OCI-M2 (cell line): ENCODE measurements around the gene EPDR1.

ENCODE experiments used
- DNase-seq: peaks from one replicate; lab custom pipeline; 2025; ENCODE audit not compliant: unreplicated experiment; lab: John Stamatoyannopoulos, UW

The EPDR1 gene

DNA sequence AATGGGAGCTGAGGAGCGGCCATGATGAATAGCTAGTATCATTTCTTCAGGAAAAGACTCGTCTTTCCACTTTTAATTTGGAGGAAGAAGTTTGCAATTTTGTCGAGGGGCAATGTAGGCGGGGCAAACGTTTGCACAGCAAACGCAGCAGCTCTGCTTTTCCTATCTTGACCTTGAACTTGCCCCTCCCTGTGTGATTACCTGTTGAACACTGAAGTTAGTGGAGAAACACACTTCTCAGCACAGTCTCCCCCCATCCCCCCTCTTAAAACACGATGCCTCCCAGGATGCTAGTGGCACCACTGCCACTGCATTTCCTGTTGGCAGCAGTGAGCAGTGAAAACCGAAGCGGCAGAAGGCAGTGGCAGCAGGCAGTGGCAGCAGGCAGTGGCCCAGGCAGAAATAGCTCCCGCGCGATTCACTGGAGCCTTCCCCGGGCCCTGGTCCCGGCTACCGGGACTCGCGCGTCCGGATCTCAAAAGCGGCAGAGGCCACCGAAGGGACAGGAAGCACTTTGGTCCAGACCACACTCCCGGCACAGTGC is at the start of gene EPDR1:
Gene EPDR1 (plus strand): TSS at position 336 of the 544 bp plus-strand sequence. CDS start 300 bp downstream, outside the sequence.
- DNase-seq, result no peak

DNA sequence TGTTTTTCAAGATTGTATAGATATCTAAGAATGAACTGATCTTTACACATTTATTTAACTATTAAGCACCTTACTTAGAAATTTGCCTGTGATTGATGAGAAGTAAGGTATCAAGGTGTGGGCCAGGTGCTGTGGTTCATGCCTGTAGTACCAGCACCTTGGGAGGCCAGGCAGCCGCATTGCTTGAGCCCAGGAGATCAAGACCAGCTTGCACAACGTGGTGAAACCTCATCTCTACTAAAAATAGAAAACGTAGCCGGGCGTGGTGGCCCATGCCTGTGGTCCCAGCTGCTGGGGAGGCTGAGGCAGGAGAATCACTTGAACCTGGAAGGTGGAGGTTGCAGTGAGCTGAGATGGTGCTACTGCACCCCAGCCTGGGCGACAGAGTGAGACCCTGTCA is 38.4 kb upstream of the EPDR1 start:
- DNase-seq, result no peak

DNA sequence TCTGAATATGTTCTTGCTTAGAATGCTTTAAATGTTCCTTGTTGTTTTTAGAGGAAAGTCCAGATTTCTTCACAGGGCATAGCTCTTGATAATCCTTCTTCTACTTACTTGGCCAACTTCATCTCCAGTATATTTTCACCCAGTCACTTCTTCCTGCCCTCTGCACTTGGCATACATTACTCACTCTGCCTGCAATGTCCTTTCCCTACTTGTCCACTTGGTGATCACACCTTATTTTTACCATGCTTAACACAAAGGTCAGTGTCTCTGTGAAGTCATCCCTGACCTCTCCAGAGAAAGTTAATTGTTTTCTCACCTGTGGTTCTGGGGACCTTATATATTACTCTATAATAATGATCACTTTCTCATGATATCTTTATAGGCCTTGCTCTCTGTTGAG is 27.1 kb upstream of the EPDR1 start:
- no peak for DNase-seq

DNA sequence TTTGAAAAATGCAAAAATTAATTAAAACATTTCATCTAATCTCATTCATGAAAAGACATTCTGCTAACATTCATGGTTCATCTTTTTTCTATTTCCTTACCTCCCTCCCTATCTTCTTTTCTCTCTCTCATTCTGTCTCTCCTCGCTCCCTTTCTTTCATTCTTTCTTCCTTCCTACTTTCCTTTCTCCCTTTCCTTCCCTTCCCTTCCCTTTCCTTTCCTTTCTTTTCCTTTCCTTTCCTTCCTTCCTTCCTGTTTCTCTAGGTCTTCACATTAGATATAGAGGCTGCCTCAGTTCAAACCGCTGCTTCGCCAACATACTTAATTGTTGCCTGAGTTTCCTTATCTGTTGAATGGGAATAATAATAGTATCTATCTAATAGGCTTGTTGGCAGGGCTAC is 25.8 kb upstream of the EPDR1 start:
- DNase-seq, result no peak

DNA sequence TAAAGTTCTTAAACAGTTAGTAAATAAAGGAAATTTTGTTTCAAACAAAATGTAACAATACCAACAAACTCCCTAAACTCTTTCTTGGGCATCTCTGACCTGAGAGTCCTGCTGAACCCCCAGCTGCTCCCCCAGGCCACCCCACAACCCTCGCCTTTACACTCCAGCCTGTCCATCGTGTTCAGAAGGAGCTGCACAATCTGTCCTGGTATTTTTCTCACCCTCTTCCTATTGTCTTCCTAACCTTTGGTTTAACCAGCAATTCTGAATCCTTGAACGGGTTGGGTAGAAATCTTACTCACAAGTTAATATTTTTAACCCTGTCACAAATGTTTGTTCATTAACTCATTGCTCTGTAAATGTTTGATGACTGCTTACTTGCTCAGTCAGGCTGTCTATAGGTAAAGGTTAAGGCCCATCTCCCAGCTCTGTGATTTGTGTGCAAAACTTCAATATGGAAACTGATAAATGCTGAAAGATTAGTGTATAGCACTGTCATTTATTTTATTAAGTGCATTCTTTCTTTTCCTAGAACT is 20.7 kb upstream of the EPDR1 start:
- no peak for DNase-seq

DNA sequence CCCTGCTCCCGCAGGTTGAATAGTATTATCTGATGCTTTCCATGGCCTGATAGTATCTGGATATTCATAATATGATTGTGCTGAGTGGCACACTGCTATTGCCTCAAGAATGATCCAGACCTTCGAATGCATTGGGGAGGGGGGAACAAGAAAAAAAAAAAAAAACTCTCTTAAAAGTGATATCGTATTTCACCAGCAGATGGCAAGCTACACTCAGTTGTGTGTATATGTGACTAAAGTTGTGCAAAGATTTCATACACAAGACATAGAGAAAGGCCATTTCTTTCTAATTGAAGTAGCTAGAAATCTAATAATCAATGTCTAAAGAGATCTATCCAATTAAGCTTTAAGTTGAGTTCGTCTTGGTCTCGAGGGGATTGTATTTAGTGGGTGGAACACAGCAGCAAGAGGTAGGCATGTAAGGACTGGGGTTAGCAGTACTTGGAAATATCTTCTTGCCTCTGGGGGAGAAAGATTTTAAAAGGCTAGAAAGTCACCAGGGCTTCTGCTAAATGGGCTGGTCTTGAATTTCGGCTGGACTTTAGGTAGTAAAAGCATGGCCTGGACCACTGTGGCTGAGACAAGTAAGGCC is 19.1 kb upstream of the EPDR1 start:
- no peak for DNase-seq

DNA sequence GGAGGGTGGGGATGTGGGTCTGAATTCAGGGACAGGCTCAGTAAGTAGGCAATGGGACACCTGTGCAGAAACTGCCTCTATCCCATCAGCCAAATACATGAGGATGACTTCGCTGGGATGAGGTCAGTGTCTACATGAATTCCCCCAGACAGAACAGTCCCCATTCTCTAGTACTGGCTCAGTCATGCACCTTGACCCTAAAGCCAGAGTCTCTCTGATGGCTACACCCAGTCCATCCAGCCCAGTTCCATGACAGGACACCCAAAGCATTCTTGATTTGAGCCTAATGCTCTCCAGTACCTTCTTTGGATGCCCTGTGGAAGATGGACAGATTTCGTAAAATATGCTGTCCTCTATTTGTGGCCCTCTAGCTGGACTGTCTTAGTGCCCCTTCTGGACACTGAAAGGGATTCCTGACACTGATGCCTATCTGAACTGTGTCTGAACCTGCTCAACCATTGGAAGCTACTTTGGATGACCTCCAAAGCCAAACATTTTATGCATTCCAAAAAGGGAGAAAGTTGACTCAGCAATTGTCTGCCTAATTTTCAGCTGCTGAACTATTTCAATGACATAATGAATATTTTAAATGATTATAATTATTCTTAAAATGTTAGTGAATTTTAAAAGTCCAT is 18.4 kb upstream of the EPDR1 start:
- no peak for DNase-seq

DNA sequence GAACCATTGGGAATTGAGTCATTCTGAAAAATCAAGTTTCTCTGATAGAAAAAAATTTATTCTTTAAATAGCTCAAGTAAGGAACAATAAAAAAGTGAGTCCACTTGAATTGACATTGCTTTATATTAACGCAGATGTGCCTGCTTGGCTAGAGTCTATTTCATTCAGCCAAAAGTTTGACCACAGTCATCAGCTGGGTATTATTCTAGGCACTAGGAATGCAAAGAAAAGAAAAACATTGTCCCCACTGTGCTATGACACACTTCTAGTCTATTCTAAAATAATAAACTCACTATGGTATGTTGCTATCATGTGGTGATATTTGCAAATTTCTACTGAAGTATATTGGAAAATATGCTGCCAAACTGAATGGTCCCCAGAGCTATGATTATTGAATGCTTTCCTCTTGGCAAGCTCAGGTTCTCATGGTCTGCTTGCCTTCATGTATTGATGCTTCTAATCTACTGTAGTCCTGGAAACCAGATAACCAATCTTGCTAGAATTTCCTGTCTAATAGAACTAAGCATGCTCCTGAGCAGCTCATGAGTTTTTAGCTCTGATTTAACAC is 12.1 kb upstream of the EPDR1 start:
- no peak for DNase-seq

DNA sequence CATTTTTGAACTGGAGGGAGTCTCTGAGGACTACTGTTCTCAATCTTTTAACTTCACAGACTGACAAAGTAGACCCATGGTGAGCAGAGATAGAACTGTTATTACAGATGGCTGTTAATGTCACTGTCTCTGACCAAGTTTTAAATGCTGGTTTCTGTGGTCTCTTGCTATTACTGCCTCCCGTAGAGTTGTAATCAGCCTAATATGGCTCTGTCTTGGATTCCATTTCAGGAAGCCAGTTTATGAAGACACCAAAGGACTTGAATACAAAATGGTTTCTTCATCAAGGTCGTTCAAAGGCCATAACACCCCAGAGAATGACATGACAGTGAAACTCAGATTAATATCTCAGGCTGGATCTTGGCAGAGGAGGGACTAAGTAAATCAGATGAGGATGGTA is 7.7 kb upstream of the EPDR1 start:
- DNase-seq, result no peak

DNA sequence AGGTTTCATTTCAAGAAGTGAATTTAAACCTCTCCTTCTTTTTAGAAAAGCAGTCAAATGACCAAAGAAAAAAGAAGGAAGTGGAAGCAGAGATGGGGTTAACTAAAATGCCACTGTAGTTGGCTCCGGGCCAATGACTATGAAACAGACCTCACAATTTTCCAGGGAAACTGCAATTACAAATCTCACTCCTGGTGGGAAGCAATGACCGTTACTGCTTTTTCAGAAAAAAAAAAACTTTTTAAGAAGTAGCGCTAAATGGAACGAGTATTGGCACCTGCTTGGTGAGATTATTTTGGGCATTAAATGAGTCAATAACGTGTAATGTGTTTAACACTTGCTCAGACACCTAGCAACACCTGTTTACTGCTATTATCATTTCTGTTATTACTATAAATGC is 5.0 kb upstream of the EPDR1 start:
- DNase-seq, result no peak

DNA sequence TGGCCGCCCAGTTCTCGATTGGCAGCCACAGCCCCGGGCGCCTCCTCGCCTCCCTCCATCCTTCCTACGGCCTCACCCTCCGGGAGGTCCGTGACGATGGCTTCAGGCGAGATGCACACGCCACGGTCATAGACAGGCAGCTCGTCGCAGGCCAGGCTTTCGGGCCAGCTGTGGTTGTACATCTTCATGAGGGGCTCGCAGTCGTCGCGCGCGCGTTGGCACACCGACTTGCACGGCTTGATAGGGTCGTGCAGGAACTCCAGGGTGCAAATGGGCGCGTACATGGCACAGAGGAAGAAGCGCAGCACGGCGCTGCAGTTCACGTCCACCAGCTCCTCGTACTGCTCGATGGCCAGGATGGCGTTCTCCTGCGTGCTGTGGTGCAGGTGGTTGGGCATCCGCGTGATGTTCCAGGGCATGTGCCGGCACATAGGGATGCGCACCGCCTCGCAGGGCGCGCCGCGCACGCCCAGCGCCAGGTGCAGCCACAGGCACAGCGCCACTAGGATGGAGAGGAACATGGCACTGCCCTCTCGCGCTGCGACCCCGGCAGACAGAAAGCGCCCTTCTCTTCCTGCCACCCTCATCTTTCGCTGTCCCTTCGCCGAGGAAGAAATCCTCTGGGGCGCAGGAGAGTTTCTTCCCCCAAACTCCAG is 4.3 kb upstream of the EPDR1 start:
- DNase-seq, result no peak

DNA sequence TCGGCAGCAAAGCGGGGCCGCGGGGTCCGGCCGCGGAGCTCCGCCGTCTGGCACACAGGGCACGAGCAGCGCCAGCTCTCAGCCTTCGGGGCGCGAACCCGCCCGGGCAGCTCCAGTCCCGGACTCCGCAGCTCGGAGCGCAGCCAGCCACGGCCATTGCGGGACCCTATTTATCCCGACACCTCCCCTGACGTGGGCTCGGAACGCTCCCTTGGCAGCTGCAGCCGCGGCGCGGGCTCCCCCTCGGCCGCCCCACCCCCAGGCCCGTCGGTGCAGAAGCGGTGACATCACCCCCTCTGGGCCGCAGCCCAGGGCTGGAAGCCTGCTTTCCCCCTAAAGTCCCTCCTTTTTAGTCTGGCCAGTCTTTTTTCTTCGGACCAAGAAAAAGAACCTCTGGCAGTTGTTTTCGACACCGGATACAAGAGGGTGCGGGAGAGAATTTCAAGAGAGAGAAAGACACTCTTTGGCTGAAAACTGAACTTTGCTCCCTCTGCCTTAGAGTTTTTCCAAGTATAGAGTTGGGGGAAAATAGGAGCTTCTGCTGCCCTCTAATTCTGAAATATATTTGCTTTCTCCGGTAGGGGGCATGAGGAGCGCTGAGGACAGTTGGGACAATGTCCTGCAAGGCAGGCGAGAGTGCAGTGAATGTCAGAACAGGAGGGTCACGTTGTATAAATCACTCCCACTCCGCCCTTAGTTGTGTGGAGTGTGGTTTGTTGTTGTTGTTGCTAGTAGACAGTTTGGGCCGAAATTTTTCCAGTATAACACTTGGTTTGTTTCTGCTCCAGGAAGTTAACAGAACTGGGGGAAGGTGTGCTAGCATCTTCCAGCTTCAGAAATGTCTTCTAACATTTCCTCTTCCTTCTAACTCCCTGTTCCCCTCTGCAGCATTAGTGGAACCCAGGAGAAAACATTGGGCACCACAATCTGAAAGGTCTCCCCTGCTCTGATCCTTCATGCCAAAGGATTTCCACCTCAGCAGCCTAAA is 3.5 kb upstream of the EPDR1 start, which contains the start of gene SFRP4:
Gene SFRP4 (minus strand): TSS at position 145 of the 988 bp plus-strand sequence. CDS start 280 bp downstream, outside the sequence.
- no peak for DNase-seq

DNA sequence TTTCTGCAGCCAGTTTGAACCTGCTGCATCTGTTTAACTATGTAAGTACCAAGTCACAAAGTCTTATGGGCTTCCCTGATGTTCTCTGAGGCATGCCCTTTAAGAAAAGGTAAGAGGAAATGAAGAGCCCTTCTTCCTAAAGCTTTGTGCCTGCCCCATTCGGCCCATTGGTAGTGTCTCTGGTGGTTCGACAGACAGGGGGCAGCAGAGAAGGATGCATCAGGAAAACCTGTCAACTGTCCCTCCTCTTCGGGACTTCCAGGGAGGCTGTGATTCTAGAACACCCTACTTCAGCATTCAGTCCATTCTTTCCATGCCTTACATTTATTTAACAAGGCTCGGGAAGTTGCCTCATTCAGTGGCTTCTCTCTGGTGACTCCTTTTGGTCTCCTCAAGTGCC is 1.9 kb upstream of the EPDR1 start:
- no peak for DNase-seq

DNA sequence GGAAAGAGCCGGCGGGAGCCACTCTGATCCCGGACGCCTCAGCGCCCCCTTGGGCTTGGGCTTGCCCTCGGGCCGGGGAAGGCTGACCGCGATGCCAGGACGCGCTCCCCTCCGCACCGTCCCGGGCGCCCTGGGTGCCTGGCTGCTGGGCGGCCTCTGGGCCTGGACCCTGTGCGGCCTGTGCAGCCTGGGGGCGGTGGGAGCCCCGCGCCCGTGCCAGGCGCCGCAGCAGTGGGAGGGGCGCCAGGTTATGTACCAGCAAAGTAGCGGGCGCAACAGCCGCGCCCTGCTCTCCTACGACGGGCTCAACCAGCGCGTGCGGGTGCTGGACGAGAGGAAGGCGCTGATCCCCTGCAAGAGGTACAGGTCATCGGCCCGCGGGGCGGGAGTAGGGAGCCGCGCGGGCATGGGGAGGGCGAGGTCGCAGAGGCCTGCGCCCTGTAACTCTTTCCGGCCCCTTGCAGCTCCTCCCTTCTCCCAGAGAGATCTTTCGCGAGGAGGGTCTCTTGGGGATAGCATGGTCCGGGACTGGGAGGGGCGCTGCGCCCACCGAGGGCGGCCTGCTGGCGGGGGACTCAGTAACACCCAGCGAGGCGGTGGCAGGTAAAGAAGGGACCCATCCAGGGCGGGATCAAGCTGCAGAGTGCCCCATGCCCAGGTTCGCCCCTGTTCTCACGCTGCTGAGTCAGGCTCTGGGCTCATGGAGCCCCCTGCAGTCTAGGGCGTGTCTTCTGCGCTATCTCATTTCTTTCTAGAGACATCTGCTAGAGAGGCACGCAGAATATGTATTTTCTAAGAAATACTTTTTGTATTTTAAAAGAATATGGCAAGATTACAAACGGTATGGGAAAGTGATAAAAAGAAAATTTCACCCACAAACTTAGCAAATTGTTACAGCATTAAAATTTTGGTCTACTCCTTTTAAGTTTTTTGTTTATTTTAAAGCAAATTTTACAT is 687 bp downstream of the EPDR1 start:
- DNase-seq, result no peak

DNA sequence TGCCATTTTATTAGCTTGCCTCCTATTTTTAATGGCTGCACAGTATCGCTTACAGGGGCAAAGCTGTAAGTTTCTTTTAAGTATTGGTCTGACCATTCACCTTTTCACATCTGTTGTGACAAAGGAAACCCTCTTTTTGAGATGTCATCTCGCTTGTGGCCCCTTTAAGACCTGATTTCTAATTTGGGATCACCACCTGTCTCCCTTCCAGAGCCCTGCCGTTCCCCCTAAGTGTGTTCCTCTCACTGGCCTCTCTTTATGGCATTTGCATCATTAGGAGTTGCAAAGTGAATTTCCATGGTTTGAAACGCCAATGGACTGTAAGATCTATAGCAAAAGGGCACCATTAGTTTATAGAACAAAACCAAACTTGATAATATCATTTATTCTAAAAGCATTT is 1.4 kb downstream of the EPDR1 start:
- no peak for DNase-seq

DNA sequence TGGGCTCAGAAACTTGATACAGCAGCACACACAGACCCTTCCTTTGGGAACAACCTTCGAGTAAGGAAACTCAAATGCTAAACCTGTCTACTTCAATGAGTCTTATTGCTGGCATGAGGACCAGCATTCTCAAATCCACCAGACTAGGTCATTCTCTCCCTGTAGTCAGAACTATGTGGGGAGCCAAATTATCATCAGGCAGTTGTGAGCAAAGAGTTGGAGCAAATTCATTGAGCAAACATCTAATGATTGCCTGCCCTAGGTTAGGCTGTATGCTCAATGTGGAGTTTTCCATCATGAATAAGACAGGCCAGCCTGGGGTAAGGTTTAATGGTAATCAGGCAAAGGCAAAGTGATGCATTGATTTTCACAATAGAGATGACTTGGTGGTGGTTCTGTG is 3.6 kb downstream of the EPDR1 start:
- no peak for DNase-seq

DNA sequence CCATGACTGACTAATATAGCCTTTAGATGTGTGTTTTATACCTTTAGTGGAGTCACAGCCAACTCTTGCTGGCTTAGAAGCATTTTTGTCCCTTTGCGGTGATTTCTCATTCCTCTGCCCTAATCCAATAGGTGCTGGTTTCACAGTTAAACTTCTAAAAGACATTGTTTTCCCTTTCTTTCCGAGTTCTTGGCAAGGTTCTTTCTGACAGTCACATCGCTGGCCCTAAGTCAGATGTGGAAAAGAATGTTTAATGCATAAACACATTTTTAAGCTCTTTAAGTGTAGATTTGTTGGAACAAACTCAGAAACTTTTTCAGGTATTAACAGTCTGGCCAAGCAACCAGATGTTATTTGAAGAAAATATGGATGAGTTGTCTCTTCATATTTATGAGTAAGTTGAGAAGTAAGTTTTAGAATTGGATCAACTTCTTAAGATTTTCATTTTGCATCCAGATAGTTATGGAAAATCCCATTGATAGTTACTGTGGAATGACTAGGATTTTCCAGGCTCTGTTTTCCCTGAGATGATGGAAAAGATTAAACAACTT is 4.1 kb downstream of the EPDR1 start:
- no peak for DNase-seq

DNA sequence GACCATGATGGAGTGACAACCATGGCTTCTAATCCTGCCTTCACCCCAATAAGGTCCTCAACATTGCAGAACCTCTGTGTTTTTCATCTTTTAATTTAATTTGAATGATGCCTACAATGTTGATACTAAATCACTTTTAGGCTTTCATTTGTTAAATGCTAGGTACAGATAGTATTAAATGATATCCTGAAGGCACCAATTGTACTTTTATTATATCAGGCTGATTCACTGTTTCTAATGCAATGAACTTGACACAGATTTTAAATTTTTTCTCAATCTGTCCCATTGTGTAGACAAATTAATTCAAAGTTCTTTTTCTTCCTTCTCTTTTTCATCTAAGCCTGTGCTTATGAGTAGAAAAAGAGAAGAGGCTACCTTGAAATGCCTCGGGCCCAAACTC is 5.2 kb downstream of the EPDR1 start:
- no peak for DNase-seq
